Fibroblast of skin of left quadriceps (primary cell): ENCODE data around the gene BAIAP2.

Source experiments
- DNase-seq, 2 experiments: peaks; one replicate each; pipeline ENCODE4 v3.0.0-alpha.2; 2013; ENCODE audit warnings: low read depth in 2 of 2

BAIAP2 gene

DNA sequence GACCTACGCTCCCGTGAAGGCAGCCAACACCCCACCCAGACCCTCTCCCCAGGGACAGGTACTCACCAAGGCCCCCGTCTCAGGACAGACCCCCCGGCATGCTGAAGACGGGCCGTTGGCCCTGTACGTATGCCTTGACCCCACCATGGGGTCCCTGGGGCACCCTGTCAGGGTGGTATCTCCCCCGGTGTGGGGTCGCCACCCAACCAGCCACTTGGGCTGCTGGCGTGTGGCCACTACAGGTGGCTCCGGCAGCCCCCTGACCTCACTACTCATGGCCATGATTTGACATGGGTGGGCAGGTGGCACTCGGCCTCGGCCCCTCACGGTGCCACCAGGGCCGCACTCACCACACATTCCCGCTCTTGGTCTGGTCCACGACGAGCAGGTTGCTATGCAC lies 89.4 kb downstream of the BAIAP2 start:
- no peak for DNase-seq

DNA sequence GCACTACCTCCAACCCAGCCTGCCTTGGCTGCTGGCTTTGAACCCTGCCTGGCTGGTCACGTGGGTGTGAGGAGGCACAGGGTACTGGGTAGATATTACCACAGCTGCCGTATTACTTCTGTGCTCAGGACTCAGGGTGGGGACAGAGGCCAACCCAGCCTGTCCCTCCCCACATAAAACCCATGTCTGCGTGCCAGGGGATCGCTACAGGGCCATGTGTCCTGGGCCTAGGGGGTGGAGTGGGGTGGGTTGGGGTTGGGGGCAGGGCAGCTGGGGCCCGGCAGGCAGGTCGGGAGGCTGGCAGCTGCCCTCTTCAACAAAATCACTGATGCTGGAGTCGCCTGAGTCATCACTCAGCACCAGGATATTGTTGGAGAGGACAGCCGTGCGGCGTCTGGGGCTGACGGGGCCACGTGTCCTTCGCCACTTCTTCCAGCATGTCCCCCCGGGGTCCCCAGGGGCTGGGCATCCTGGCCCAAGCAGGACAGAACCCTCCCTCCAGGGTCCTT lies 90.7 kb downstream of the BAIAP2 start:
- no peak for DNase-seq

GRCh38 chr17:81126281-81127132 lies 91.6 kb downstream of the BAIAP2 start:
- no peak for DNase-seq

DNA sequence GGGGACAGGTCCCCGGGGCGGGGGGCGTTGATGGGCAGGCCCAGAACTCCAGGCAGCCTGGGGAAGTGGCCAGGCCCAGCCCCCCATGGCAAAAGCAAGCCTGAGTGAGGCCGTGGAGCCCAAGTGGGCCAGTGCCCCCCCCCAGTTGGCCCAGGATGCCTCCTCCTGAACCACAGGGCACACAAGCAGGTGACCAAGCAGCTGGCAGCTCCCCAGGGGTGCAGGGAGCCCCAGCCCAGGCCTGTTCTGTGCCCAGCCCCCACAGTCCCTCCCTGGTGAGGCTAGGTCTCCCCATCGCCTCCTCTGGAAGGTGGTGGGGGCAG lies 92.1 kb downstream of the BAIAP2 start:
- no peak for DNase-seq

DNA sequence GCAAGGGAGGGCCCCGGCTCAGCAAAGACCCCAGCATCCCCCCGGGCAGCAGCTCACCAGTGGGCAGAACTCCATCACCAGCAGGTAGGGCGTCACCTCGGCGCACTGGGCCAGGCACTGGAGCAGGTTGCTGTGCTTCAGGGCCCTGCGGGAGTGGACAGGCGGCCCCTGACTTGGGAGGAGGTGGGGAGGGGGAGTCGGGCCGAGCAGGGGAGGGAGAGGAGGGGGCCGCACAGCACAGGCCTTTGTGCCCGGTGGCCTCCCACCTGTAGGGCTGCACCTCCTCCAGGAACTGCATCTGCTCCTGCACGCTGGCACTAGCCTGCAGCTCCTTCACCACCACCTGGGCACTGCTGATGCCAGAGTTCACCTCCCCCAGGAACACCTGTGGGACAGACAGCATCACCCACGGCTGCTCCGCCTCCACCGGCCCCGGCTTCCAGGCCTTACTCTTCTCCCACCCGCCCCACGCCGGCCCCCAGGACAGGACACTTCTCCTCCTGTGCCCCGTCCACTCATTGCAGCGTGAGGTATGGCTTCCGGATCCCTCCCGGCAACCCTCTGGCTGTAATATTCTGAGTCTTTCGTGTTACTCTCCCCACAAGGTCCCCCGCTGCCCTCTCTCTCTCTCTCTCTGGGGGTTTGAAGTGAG lies 92.7 kb downstream of the BAIAP2 start:
- DNase-seq: no peak

DNA sequence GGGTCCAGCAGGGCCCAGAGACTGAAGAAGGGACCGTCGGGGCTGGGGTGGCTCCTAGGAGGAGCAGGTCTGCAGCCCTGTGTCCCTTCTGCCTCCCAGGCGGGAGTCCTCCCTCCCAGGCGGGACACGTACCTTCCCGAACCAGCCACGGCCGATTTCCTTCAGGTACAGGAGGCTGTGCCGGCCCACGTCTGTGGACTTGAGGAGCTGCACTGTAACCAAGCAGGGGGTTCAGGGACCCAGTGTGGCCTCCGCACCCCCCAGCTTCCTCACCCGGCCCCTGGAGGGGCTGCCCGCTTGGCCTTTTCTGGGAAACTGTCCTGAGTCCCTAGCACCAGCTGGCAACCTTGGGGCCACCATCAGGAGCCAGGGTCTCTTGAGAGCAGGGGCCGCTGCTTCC lies 93.4 kb downstream of the BAIAP2 start:
- DNase-seq: no peak

GRCh38 chr17:81128774-81129173 lies 93.8 kb downstream of the BAIAP2 start:
- no peak for DNase-seq

DNA sequence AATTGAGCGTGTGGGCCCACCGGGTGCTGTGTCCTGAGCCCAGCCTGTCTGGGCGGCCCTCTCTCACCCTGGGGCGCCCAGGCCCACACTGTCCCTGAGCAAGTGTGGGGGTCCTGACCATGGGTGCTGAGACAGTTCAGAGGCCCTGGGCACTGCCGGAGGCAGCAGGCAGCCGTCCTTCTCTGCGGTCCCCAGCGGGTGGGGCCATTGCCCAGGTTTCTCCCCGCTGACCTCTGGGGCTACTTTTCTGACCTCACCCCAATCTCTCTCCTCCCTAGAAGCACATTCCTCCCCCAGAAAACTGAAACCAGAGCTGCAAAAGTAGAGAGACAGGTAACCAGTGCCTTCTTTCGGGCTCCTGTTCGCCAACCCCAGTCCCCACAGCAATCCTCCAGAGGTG lies 94.3 kb downstream of the BAIAP2 start:
- no peak for DNase-seq

DNA sequence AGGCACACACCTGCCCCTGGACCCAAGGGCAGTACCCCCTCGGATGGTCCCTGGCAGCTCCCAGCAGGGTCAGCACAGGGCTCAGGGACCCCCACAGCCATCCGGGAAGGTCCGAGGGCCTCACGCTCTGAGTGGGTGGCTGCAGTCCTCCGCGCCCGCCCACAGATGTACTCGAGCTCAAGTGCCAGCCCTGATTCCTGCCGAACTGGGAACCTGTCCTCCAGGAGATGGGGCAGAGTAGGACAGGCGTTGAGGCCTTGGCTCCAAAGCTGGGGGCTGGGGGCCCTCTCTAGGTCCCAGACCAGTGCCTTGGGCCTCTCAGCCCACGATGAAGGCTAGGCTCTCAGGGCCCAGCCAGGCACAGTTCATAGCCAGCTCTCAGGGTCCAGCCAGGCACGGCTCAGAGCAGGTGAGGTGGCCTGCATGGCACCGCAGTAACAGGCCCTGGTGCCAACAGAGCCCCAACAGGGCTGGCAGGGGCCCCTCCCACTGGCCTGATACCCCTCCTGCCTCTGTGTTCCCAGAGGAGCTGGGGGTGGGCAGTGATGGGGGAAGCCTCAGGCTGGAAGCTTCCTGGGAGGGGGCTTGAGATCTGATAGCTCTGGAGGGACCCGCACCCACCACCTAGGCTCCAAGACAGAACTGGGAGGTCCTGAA lies 94.9 kb downstream of the BAIAP2 start:
- DNase-seq: no peak

DNA sequence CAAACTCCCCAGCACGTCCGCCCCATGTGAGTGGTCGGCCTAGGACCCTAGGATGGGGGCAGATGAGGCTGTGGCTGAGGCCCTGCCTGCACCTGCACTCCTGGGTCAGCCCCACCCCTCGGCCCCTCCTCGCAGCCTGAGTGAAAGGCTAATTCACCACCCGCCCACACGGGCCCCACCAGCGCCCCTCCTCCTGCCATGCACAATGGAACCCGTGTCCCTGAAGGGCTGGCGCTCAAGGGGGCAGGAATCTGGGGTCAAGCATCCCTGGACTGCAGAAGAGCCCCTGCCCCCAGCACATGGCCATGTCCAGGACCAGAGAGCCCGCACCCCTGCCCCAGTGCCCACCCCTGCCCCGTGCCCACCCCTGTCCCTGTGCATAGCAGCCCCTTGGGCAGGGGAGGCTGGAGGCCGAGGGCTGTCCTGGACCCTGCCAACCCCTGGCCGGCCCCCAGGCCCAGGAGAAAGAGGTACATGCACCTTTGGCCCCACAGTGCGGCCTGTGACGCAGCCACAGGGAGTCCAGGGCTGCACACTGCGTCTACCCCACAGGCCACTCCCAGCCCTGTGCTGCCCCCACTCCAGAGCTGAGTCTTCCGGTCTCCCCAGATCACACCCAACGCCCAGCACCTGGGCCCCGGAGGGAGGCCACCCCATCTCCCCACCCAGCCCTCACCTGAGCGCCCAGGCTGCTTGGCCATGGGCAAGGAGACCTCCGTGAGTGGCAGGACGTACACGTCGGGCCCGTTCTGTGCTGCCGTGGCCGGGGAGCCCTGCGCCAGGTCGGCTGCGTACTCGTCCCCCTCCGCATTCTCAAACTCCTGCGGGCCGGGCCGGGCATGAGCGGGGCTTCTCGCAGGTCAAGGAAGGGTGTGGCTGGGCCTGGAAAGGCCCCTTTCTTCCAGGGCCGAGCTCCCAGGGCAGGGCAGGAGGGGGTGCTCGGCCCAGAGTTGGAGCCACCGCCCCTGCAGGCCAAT lies 95.7 kb downstream of the BAIAP2 start:
- no peak for DNase-seq

DNA sequence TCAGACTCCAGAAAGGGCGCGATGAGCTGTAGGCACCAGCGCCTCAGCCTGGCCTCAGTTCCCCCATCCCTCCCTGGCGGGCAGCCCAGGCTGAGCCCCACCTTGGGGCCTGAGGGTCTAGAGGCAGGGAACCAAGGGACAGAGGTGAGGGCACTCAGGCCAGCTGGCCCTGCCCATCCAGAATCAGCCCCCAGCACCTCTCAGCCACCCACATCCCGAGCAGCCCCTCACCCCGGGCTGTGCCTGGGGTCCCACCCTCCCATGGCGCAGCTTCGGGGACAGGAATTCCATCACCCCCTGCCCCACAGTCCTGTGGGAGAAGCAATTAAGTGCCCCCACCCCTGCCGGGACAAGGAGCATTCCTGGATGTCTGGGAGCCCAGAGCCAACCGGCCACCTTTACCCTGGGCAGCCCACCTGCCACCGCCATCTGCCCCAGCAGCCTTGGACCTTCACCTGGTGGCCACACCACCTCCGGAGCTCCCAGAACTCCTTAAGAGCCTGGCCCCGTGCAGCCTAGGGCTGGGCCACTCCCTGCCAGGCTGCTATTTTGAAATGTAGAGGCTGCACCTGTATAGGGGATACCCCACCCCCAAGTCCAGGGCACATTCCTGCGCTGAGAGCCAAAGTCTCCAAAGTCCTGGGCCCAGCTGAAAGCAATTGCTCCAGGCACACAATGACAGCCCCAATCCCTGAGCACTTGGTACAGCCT lies 96.7 kb downstream of the BAIAP2 start:
- no peak for DNase-seq

GRCh38 chr17:81132197-81132540 lies 97.2 kb downstream of the BAIAP2 start:
- no peak for DNase-seq

DNA sequence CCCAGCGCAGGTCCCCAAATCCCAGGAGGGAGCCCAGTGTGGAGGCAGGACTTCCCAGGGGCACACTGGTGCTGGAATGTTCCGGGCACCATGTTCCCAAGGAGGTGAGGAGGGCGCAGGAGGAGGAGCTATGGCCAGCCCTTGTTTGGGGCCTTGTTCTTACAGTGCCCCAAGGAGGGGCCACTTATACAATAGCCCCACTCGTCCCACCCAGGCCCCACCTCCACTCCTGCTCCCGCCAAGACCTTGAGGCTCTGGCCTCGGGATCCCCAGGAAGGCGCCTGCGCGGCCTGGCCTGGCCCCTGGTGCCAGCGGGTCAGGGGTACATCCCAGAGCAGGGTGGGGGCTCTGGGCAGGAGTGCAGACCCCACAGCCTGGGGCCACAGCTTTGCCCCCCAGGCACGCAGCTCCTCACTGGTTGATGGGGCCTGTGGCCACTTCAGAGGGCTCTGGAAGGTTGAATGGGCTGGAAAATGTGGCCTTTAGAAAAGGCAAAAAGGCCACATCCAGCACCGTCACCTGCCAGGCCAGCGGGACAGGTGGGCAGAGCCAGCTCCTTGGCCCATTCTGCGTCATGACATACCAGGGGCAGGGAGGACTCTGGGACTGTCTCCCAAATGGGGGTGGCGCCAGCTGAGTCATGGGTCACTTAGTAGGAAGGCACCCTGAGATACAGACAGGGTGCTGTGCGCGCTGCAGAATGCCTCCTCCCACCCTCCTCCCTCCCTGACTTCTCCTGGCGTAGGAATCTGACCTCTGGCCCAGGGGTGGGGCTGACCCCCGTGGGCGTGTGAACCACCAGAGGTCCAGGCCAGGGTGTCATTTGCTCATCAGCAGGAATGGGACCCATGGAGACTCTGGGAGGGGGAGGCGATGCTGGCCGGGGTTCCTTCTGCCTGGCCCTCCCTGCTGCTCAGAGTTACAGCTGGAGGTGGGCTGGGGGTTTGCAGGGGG lies 98.1 kb downstream of the BAIAP2 start:
- DNase-seq: no peak

GRCh38 chr17:81134064-81134781 lies 99.3 kb downstream of the BAIAP2 start:
- no peak for DNase-seq

DNA sequence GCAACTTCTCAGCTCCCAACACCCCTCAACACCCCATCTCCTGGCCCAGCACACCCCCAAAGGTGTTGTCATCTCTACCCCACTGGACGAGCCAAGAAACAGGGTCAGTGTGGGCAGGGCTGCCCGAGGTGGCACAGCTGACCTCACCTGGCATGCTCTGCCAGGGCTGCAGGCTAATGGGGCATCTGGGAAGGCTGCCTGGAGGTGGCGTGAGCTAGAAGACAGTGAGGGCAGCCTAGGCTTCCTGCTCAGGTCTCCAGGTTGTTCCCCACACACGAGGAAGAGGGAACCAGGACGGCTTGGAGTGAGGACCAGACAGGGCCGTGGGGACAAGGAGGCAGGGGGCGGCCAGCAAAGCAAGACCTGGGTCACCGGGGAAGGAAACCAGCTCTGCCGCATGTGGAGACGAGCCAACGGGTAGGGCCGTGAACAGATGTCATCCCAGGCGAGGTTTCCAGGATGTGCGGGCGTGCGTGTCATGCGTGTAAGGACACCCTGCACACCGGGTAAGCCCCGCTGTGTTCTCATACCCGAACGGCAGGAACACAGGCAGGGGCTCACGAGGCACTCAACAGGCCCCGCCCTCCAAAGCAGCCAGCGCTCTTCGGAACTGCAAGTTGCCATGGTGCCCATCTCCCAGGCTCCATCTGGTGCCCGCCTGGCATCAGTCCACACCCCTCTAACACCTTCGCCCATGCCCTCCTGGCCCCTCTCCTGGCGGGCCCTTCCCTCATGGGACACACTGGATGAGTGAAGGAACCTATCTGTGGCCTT lies 100.7 kb downstream of the BAIAP2 start:
- no peak for DNase-seq

DNA sequence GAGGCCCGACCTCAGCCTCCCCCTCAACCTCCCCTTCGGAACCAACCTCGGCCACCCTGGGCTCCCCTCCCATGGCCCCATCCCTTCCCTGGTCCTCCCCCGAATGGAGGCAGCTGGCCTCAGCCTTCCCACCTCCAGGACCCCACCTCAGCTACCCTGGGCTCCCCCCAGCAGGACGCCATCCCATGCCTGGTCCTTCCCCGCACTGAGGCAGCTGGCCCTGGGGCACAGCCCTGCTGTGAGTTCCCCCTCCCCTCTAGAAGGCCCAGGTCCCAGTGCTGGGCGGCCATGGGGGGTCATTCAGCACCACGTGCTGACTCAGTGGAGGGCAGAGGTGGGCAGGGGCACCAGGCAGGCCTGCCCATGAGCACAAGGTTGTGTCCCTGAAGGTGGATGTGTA lies 101.4 kb downstream of the BAIAP2 start:
- no peak for DNase-seq

GRCh38 chr17:81137248-81137647 lies 102.3 kb downstream of the BAIAP2 start:
- no peak for DNase-seq

DNA sequence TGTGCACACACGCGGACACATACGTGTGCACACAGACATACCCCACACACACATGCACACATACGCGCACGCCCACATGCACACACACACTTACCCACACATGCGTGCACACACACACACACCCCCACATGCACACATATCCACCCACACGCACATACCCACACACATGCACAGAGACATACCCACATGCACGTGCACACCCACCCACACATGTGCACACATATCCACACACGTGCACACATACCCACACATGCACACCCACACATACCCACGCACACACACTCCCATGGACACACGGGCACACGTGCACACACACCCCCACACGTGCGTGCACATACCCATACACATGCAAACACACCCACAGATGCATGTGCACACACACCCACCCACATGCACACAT lies 103.1 kb downstream of the BAIAP2 start:
- no peak for DNase-seq

GRCh38 chr17:81138500-81138899 lies 103.5 kb downstream of the BAIAP2 start:
- no peak for DNase-seq
